Motor neuron (in vitro differentiated cells): ENCODE measurements around the gene CREBRF. TPM values are rescaled to one million over a fixed set of nuclear protein-coding genes. Genes with fewer than 3 reads are reported as not detected.

Experiments
- ATAC-seq, 8 experiments: fragments of 200-7000 bp; cut with Tn5 transposase; replicated peaks in 6 of 8; 2 replicates each; pipeline ENCODE4 v1.8.0; 2021; ENCODE audit warnings: mild to moderate bottlenecking in 8 of 8, moderate library complexity in 8 of 8
- H3K27ac ChIP-seq, 2 donors: fragments of 250-450 bp; sonication (Bioruptor Pico); 2 replicates each; pipeline ENCODE4 v1.9.0; 2021; ENCODE audit warnings: antibody characterized with exemption in 2 of 2, mild to moderate bottlenecking in 2 of 2, moderate library complexity in 1 of 2
- H3K4me1 ChIP-seq, 2 donors: fragments of 250-450 bp; sonication (Bioruptor Pico); replicated peaks in 1 of 2; 2 replicates each; pipeline ENCODE4 v1.6.1; 2021; ENCODE audit warnings: antibody characterized with exemption in 2 of 2, mild to moderate bottlenecking in 2 of 2, moderate library complexity in 1 of 2
- H3K4me3 ChIP-seq, 5 donors: fragments of 250-450 bp; sonication (Bioruptor Pico); 2 replicates each; pipeline ENCODE4 v1.9.0; 2021; ENCODE audit warnings: antibody characterized with exemption in 5 of 5, mild to moderate bottlenecking in 5 of 5, moderate library complexity in 4 of 5
- WGBS, 10 experiments: fragments of 450-650 bp; shearing (Covaris generic); methylation state at CpG; one replicate each; pipeline ENCODE4 v1.0.0; 2022; 5-methylcytosine and 5-hydroxymethylcytosine counted together
- in situ Hi-C, 9 experiments: fragments of 400-800 bp; cut with MboI; loops; one replicate each; pipeline ENCODE4 v1.15.0; 2021; ENCODE audit warnings: low sequenced_read_pairs in 9 of 9, low pct_unique_long_range_greater_than_20kb in 2 of 9; ENCODE audit not compliant: unreplicated experiment in 9 of 9
- total RNA-seq, 8 experiments: library from RNA; unstranded; fragments of 300-600 nt; gene quantifications; 2 replicates each; pipeline versions ENCODE4 v1.2.3 to v1.2.4, GENCODE V29; 2022

Gene CREBRF
- total RNA-seq, 8 experiments from 2014 or later = 7.9 to 20.8 (median 15.6) TPM

GRCh38 chr5:173180331-173180730, 124.2 kb downstream of the CREBRF start:
- no peak for ATAC-seq
- 87 to 92% methylated on average over 2 of the region's 2 CpGs; no CpG with 5 or more reads in 8 of the 10 experiments for WGBS, 10 experiments
- no peak overlapping the region for H3K4me3 ChIP-seq
- H3K4me1 ChIP-seq = no peaks in the 10 kb centered on the region
- in situ Hi-C loops = no loop called here
- H3K27ac ChIP-seq = no peak overlapping the region

- no peaks in the 10 kb centered on the region for H3K4me1 ChIP-seq
- ATAC-seq = no peak
- H3K27ac ChIP-seq = no peak overlapping the region
- in situ Hi-C loops = no loop called here
- 20 to 92% (median 81%) methylated on average over 1 to 7 of the region's 11 CpGs; no CpG with 5 or more reads in 5 of the 10 experiments for WGBS, 10 experiments
- no peak overlapping the region for H3K4me3 ChIP-seq
These were observed 131.0 kb downstream of the CREBRF start for GRCh38 chr5:173187054-173187743.

GRCh38 chr5:173188280-173188679, 132.1 kb downstream of the CREBRF start:
- WGBS, 10 experiments = 0 to 100% (median 61%) methylated on average over 1 to 2 of the region's 2 CpGs
- no peak for ATAC-seq
- H3K4me3 ChIP-seq = no peak overlapping the region
- in situ Hi-C loops = no loop called here
- H3K4me1 ChIP-seq = no peaks in the 10 kb centered on the region
- no peak overlapping the region for H3K27ac ChIP-seq

Other genes with a start within 250 kb of the CREBRF start
- 10 to 100 TPM; 31.7 to 98.4 (median 57.7) TPM for gene ERGIC1, start 222.1 kb upstream of the CREBRF start, total RNA-seq
- 100 to 1,000 TPM in 1 of 8 experiments, 10 to 100 TPM in 7; 72.3 to 100 (median 85.8) TPM for gene RPL26L1, start 96.9 kb upstream of the CREBRF start, total RNA-seq
- gene ATP6V0E1, start 72.6 kb upstream of the CREBRF start, total RNA-seq = 100 to 1,000 TPM in 2 of 8 experiments, 10 to 100 TPM in 6; 34.5 to 352 (median 65.6) TPM
- gene BNIP1, start 88.2 kb downstream of the CREBRF start, total RNA-seq = 10 to 100 TPM in 6 of 8 experiments, 1 to 10 TPM in 2; 9.1 to 23.5 (median 16.4) TPM
- under 1 TPM in 4 of 8 experiments, not detected in 4; 0.08 to 0.93 (median 0.32) TPM for gene NKX2-5, start 178.9 kb downstream of the CREBRF start, total RNA-seq